ENCODE results near the gene VEGFA.
A peak's percentile ranks its signal among the peaks of the same experiment; 100 is the strongest.

The VEGFA gene

DNA sequence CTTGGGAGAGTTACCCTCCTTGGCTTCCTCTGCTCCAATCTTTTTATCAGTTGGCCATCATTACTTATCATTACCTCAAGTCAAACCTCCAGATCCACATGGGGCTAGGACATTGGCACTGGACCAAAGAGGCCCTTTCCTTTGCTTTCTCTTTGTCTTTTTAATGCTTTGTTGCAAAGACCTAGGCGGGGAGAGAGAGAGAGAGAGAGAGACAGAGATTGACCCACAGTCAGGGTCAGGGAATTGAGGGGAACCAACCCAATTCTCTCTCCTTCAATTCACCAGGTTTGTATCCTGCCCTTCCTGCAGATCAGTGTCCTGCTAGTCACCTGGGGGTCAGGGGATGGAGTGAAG lies 3.5 kb upstream of the VEGFA start:
- Histone ChIP-seq H3K9me3 (ENCODE audit: low read length) (no peaks in the 10 kb centered on the region), H3K27me3 (ENCODE audit: insufficient read depth, low read length) (peaks cover 27% of the 10 kb centered on the region), H3K36me3 (ENCODE audit: insufficient read depth, low read length) (no peaks in the 10 kb centered on the region), H2AFZ (ENCODE audit: low read depth, low read length) (no peak overlapping the region), H3K4me3 (ENCODE audit: low read length) (no peak overlapping the region), H3K4me1 (ENCODE audit: insufficient read depth, low read length) (peaks cover 3% of the 10 kb centered on the region)

- no peaks in the 10 kb centered on the region for H3K36me3 ChIP-seq (ENCODE audit: insufficient read depth, low read length)
- H3K27me3 ChIP-seq (ENCODE audit: insufficient read depth, low read length), result peaks cover 22% of the 10 kb centered on the region
- no peak overlapping the region for H3K4me3 ChIP-seq (ENCODE audit: low read length)
- H3K4me1 ChIP-seq (ENCODE audit: insufficient read depth, low read length), result peaks cover 4% of the 10 kb centered on the region
- no peaks in the 10 kb centered on the region for H3K9me3 ChIP-seq (ENCODE audit: low read length)
- no peak overlapping the region for H2AFZ ChIP-seq (ENCODE audit: low read depth, low read length)
Measured at GRCh38 chr6:43766964-43767461, 3.0 kb upstream of the VEGFA start.

GRCh38 chr6:43767553-43768505 lies 2.2 kb upstream of the VEGFA start:
- Histone ChIP-seq H3K9me3 (ENCODE audit: low read length) (no peaks in the 10 kb centered on the region), H2AFZ (ENCODE audit: low read depth, low read length) (no peak overlapping the region), H3K27me3 (ENCODE audit: insufficient read depth, low read length) (peaks cover 18% of the 10 kb centered on the region), H3K36me3 (ENCODE audit: insufficient read depth, low read length) (no peaks in the 10 kb centered on the region), H3K4me3 (ENCODE audit: low read length) (no peak overlapping the region), H3K4me1 (ENCODE audit: insufficient read depth, low read length) (peaks cover 12% of the 10 kb centered on the region)

DNA sequence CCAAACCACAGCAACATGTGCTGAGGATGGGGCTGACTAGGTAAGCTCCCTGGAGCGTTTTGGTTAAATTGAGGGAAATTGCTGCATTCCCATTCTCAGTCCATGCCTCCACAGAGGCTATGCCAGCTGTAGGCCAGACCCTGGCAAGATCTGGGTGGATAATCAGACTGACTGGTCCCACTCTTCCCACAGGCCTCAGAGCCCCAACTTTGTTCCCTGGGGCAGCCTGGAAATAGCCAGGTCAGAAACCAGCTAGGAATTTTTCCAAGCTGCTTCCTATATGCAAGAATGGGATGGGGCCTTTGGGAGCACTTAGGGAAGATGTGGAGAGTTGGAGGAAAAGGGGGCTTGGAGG lies 1.5 kb upstream of the VEGFA start:
- H3K27me3 ChIP-seq (ENCODE audit: insufficient read depth, low read length), result peaks cover 18% of the 10 kb centered on the region
- H3K4me1 ChIP-seq (ENCODE audit: insufficient read depth, low read length), result peaks cover 14% of the 10 kb centered on the region

DNA sequence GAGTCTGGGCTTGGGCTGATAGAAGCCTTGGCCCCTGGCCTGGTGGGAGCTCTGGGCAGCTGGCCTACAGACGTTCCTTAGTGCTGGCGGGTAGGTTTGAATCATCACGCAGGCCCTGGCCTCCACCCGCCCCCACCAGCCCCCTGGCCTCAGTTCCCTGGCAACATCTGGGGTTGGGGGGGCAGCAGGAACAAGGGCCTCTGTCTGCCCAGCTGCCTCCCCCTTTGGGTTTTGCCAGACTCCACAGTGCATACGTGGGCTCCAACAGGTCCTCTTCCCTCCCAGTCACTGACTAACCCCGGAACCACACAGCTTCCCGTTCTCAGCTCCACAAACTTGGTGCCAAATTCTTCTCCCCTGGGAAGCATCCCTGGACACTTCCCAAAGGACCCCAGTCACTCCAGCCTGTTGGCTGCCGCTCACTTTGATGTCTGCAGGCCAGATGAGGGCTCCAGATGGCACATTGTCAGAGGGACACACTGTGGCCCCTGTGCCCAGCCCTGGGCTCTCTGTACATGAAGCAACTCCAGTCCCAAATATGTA lies 957 bp upstream of the VEGFA start:
- Histone ChIP-seq H3K4me1 (ENCODE audit: insufficient read depth, low read length) (peaks cover 14% of the 10 kb centered on the region), H3K9me3 (ENCODE audit: low read length) (no peaks in the 10 kb centered on the region), H3K4me3 (ENCODE audit: low read length) (no peak overlapping the region), H2AFZ (ENCODE audit: low read depth, low read length) (no peak overlapping the region), H3K36me3 (ENCODE audit: insufficient read depth, low read length) (no peaks in the 10 kb centered on the region), H3K27me3 (ENCODE audit: insufficient read depth, low read length) (peaks cover 18% of the 10 kb centered on the region)

More for the DNA sequence above, 1.5 kb upstream of the VEGFA start:
- no peaks in the 10 kb centered on the region for H3K36me3 ChIP-seq (ENCODE audit: insufficient read depth, low read length)
- H3K9me3 ChIP-seq (ENCODE audit: low read length), result no peaks in the 10 kb centered on the region
- no peak overlapping the region for H2AFZ ChIP-seq (ENCODE audit: low read depth, low read length)
- H3K4me3 ChIP-seq (ENCODE audit: low read length), result no peak overlapping the region

GRCh38 chr6:43770372-43771209 lies 580 bp downstream of the VEGFA start:
- Histone ChIP-seq H3K36me3 (ENCODE audit: insufficient read depth, low read length) (no peaks in the 10 kb centered on the region), H3K9me3 (ENCODE audit: low read length) (no peaks in the 10 kb centered on the region), H3K4me3 (ENCODE audit: low read length) (peak overlapping the region; percentile 65), H2AFZ (ENCODE audit: low read depth, low read length) (peak overlapping the region; percentile 88), H3K4me1 (ENCODE audit: insufficient read depth, low read length) (peaks cover 14% of the 10 kb centered on the region), H3K27me3 (ENCODE audit: insufficient read depth, low read length) (peaks cover 16% of the 10 kb centered on the region)

DNA sequence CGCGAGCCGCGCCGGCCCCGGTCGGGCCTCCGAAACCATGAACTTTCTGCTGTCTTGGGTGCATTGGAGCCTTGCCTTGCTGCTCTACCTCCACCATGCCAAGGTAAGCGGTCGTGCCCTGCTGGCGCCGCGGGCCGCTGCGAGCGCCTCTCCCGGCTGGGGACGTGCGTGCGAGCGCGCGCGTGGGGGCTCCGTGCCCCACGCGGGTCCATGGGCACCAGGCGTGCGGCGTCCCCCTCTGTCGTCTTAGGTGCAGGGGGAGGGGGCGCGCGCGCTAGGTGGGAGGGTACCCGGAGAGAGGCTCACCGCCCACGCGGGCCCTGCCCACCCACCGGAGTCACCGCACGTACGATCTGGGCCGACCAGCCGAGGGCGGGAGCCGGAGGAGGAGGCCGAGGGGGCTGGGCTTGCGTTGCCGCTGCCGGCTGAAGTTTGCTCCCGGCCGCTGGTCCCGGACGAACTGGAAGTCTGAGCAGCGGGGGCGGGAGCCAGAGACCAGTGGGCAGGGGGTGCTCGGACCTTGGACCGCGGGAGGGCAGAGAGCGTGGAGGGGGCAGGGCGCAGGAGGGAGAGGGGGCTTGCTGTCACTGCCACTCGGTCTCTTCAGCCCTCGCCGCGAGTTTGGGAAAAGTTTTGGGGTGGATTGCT lies 1.3 kb downstream of the VEGFA start:
- H3K4me1 ChIP-seq (ENCODE audit: insufficient read depth, low read length), result peaks cover 14% of the 10 kb centered on the region
- H3K4me3 ChIP-seq (ENCODE audit: low read length), result peak overlapping the region; percentile 65
- H2AFZ ChIP-seq (ENCODE audit: low read depth, low read length), result peak overlapping the region; percentile 88
- peaks cover 9% of the 10 kb centered on the region for H3K27me3 ChIP-seq (ENCODE audit: insufficient read depth, low read length)
- no peaks in the 10 kb centered on the region for H3K9me3 ChIP-seq (ENCODE audit: low read length)
- H3K36me3 ChIP-seq (ENCODE audit: insufficient read depth, low read length), result no peaks in the 10 kb centered on the region

DNA sequence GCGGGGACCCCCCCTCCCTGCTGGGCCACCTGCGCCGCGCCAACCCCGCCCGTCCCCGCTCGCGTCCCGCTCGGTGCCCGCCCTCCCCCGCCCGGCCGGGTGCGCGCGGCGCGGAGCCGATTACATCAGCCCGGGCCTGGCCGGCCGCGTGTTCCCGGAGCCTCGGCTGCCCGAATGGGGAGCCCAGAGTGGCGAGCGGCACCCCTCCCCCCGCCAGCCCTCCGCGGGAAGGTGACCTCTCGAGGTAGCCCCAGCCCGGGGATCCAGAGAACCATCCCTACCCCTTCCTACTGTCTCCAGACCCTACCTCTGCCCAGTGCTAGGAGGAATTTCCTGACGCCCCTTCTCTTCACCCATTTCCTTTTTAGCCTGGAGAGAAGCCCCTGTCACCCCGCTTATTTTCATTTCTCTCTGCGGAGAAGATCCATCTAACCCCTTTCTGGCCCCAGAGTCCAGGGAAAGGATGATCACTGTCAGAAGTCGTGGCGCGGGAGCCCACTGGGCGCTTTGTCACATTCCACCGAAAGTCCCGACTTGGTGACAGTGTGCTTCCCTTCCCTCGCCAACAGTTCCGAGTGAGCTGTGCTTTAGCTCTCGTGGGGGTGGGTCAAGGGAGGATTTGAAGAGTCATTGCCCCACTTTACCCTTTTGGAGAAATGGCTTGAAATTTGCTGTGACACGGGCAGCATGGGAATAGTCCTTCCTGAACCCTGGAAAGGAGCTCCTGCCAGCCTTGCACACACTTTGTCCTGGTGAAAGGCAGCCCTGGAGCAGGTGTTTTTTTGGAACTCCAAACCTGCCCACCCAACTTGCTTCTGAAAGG lies 2.1 kb downstream of the VEGFA start:
- Histone ChIP-seq H2AFZ (ENCODE audit: low read depth, low read length) (peak overlapping the region; percentile 66), H3K36me3 (ENCODE audit: insufficient read depth, low read length) (no peaks in the 10 kb centered on the region), H3K27me3 (ENCODE audit: insufficient read depth, low read length) (peaks cover 3% of the 10 kb centered on the region), H3K9me3 (ENCODE audit: low read length) (no peaks in the 10 kb centered on the region), H3K4me1 (ENCODE audit: insufficient read depth, low read length) (peaks cover 14% of the 10 kb centered on the region), H3K4me3 (ENCODE audit: low read length) (peak overlapping the region; percentile 65)

DNA sequence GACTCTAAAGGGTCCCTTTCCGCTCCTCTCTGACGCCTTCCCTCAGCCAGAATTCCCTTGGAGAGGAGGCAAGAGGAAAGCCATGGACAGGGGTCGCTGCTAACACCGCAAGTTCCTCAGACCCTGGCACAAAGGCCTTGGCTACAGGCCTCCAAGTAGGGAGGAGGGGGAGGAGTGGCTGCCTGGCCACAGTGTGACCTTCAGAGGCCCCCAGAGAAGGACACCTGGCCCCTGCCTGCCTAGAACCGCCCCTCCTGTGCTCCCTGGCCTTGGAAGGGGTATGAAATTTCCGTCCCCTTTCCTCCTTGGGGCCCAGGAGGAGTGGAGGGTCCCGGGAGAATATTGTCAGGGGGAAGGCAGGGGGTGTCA lies 2.7 kb downstream of the VEGFA start:
- Histone ChIP-seq H3K9me3 (ENCODE audit: low read length) (no peaks in the 10 kb centered on the region), H3K4me1 (ENCODE audit: insufficient read depth, low read length) (peaks cover 14% of the 10 kb centered on the region), H3K36me3 (ENCODE audit: insufficient read depth, low read length) (no peaks in the 10 kb centered on the region), H3K4me3 (ENCODE audit: low read length) (peak overlapping the region; percentile 65), H2AFZ (ENCODE audit: low read depth, low read length) (peak overlapping the region; percentile 66), H3K27me3 (ENCODE audit: insufficient read depth, low read length) (no peaks in the 10 kb centered on the region)

- H3K27me3 ChIP-seq (ENCODE audit: insufficient read depth, low read length), result no peaks in the 10 kb centered on the region
Measured at GRCh38 chr6:43773050-43773979, 3.3 kb downstream of the VEGFA start.

GRCh38 chr6:43773980-43774775 lies 4.2 kb downstream of the VEGFA start:
- Histone ChIP-seq H2AFZ (ENCODE audit: low read depth, low read length) (no peak overlapping the region), H3K4me3 (ENCODE audit: low read length) (no peak overlapping the region), H3K4me1 (ENCODE audit: insufficient read depth, low read length) (peaks cover 14% of the 10 kb centered on the region)

More at GRCh38 chr6:43773050-43773979, 3.3 kb downstream of the VEGFA start:
- Histone ChIP-seq H3K4me3 (ENCODE audit: low read length) (peak overlapping the region; percentile 65), H3K4me1 (ENCODE audit: insufficient read depth, low read length) (peaks cover 14% of the 10 kb centered on the region), H3K36me3 (ENCODE audit: insufficient read depth, low read length) (peaks cover under 1% of the 10 kb centered on the region), H3K9me3 (ENCODE audit: low read length) (no peaks in the 10 kb centered on the region), H2AFZ (ENCODE audit: low read depth, low read length) (no peak overlapping the region)

More at GRCh38 chr6:43773980-43774775, 4.2 kb downstream of the VEGFA start:
- Histone ChIP-seq H3K9me3 (ENCODE audit: low read length) (no peaks in the 10 kb centered on the region), H3K27me3 (ENCODE audit: insufficient read depth, low read length) (no peaks in the 10 kb centered on the region), H3K36me3 (ENCODE audit: insufficient read depth, low read length) (peaks cover 9% of the 10 kb centered on the region)

All from neuron (in vitro differentiated cells).